Left renal cortex interstitium (tissue), 4 donors: ENCODE measurements around the gene DNAJA3. TPM values are rescaled to one million over a fixed set of nuclear protein-coding genes. Genes with fewer than 3 reads are reported as not detected.

Experiments used
- DNase-seq, 4 donors: peaks; one replicate each; pipeline ENCODE4 v3.0.0-alpha.2; 2013; ENCODE audit warnings: low read depth in 4 of 4, low spot score in 2 of 4, missing footprints in 1 of 4
- polyA plus RNA-seq, 4 donors: library from polyadenylated mRNA; unstranded; fragments of 120-200 nt; gene quantifications; one replicate each; pipeline ENCODE4 v1.2.1, GENCODE V29; 2013; ENCODE audit not compliant: insufficient read length in 4 of 4

DNAJA3 gene
- 10 to 100 TPM; 36.4 to 47.8 (median 40.1) TPM for polyA plus RNA-seq

DNA sequence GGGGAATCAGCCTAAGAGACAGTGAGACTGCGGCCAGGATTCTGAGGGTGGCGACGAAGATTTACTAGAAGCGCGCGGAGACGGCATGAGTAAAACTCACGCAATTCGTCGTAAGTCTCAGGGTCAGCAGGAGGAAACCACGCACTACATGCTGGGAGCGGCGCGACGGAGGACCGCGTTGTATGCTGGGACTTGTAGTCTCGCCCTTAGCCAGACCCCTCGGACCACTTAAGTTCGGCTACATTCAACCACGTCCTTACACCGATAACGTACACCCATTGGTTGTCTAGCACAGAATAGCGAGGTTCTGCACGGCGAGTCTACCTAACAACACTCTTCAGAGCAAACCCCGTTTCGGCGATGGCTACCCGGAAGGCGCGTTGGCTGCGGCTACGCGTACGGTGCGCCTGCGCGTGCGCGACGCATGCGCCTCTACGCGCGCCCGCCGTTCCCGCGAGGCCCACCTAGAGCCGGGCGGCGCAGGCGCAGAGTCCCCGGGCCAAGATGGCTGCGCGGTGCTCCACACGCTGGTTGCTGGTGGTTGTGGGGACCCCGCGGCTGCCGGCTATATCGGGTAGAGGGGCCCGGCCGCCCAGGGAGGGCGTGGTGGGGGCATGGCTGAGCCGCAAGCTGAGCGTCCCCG, at the start of gene DNAJA3:
DNAJA3 (plus strand) TSS at position 491 of the 643 bp plus-strand sequence; CDS start at position 505, 14 bp downstream.
- DNase-seq: peak; percentile 88 to 98 (median 92)

DNA sequence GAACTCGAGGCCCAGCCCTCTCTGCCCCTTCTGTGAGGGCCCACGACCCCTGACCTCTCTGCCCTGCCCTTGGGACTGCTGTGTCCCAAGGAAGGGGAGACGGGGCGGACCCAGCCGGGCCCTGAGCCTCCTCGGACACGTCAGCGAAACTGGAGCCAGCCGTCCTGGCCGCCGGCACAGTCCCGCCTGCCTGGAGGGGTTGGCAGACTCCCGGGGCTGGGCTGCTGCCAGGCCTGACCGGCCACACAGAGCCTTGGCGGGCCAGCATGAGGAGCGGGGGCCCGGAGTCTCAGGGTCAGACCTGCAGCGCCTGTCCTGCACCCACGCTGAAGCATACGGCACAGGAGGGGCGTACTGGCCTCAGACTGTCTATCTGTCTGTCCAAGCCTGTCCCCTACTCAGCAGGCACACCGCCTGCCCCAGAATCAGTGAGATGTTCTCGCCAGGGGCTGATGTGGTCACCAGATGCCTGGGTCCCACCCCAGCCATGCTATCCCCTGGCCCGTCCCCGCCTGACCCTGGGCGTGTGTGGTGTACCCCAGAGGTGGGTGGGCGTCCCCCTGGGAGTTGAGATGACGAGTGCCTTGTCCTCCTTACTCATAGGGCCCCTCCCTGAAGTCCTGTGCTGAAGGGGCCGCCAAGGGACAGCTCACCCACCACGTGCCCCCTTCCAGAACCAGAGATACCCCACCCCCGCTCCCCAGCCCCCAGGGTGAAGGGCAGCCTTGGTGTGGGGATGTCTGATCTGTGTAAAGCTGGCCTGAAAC, 49.4 kb upstream of the DNAJA3 start:
- no peak for DNase-seq

DNA sequence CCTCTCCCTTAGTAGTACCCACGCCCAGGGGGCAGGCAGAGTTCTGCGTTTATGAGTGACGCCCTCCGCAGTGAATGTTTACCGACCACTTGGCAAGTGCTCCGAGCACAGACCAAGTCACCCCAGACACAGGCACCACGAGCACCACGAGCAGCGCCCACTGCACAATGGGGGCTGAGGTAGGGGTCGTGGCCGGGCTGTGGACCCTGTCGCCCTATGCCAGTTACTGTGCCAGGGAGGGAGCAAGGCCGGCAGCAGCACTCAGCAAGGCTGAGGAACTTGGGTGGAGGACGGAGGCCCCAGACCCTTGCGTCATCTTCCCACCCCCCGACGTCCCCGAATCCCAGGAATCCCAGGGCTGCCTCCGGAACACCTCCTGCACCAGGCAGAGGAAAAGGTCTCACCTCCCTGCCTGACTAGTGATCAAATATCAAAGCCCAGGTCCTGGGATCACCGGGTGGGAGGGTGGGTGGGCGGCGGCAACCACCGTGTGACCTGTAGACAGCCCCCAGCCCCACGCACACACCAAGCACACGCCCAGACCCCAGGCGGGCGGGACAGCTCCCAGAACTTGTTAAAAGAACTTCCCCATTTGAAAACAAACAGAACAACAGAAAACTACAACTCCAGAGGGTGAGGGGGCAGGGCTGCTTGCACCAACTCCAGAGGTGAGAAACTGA, 48.6 kb upstream of the DNAJA3 start:
- DNase-seq: no peak

DNA sequence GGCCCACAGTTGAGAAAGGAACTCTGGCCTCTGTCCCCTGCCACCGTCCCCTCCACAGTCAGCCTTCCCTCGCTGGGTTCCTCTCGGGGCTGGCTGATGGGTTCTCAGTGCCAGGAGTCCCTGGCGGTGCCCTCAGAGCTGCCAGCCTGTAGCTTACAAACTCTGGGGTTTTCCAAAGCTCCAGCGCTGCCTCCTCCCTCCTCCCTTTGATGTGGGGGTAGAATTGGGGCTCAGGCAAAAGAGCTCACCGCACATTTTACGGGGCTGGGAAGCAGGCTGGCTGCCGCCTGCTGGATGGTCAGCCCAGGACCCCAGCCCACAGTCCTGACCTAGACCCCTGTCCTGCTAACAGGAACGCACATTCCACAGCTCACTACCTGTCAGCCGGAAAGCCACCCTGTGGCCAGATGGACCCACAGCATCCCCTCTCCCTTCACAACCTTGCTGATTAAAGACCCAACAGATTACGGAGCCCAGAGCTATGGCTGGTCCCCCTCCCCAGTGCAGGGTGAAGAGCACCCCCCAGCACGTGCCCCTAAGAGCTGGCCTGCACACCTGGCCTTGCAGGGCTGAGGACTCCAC, 48.0 kb upstream of the DNAJA3 start:
- no peak for DNase-seq

DNA sequence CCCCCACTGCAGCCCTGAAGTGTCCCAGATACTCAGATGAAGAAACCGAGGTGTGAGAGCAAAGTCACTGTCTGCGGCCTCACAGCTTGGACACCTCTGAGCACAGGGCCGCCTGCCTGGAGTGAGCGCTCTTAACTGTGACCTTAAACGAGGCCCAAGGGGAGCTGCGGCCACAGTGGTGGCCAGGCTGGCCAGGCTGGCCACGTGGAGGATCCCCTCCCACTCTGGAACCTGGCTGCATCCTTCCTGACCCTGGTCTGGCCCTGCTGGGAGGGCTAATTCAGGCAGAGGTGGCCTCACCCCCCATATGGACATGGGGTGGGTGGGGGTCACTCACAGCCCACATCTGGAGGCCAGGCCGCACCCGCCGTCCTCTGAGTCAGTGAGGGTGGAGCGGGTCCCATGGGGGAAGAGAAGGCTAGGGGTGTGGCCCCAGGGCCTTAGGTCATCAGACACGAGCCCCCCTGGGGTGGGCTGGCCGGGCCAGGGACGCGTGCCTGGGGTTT, 47.5 kb upstream of the DNAJA3 start:
- no peak for DNase-seq

DNA sequence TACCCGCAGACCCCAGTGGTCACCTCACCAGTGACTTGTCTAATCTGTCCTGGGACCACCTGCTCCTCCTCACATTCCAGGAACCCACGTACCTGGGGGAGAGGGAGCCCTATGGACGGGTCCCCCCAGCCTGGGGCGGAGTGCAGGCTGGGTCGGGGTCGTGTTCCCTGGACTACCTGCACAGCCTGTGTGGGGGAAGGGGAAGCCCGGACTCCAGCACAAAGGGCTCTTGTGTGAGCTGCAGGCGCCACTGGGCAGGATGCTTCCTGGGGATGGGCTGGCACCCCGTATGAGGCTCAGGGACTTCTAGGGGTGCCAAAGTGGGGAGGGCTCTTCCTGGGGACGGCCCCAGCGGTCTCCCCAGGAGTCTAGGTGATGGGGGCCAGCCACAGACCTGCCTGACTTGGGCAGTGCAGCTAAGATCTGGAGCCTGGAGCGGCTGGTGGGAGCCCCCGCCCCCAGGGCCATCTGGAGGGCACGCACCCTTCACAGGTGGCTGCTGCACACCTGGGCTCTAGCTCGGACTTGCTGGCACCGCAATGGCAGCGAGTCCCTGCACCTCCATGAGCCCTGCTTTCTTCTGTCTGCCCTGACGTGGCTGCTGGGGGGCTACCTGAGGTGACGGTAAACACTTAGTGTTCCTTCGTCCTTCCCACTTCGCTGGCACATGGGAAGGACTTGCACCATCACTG, 46.5 kb upstream of the DNAJA3 start:
- DNase-seq: no peak

DNA sequence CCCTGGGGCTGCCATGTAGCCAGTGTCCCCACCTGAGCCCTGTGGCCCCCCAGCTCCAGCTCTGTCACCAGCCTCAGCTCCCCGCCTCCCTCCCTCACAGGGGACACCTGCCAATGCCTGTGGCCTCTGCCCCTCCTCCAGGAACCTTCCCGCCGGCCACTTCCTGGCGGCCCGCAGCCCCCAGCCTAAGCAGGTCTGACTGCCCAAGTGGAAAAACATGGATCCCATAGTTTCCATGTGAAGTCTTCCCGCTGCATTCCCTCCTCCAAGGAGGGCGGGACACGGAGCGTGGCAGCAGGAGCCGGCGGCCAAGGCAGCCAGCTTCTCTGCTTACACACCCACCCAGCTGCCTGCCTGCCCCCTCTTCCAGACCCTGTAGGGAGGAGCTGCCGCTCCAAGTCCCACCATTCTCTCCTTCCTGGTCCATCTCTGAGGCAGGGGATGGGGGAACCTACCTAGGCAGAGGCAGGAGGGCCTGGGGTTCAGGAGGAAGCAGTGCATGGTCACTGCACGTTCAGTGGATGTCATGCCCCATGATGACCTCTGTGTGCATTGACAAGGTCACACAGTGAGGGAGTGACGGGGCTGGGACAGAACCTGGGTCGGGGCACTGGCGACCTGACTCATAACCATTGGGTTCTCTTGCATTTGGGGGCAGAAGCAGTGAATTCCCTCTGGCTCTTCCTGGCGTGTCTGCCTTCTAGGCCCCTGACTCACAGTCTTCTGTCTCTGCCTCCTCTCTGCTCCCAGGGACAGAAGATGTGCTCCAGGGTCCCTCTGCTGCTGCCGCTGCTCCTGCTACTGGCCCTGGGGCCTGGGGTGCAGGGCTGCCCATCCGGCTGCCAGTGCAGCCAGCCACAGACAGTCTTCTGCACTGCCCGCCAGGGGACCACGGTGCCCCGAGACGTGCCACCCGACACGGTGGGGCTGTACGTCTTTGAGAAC, 45.3 kb upstream of the DNAJA3 start:
- DNase-seq: no peak

DNA sequence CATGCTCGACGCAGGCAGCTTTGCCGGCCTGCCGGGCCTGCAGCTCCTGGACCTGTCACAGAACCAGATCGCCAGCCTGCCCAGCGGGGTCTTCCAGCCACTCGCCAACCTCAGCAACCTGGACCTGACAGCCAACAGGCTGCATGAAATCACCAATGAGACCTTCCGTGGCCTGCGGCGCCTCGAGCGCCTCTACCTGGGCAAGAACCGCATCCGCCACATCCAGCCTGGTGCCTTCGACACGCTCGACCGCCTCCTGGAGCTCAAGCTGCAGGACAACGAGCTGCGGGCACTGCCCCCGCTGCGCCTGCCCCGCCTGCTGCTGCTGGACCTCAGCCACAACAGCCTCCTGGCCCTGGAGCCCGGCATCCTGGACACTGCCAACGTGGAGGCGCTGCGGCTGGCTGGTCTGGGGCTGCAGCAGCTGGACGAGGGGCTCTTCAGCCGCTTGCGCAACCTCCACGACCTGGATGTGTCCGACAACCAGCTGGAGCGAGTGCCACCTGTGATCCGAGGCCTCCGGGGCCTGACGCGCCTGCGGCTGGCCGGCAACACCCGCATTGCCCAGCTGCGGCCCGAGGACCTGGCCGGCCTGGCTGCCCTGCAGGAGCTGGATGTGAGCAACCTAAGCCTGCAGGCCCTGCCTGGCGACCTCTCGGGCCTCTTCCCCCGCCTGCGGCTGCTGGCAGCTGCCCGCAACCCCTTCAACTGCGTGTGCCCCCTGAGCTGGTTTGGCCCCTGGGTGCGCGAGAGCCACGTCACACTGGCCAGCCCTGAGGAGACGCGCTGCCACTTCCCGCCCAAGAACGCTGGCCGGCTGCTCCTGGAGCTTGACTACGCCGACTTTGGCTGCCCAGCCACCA, 44.4 kb upstream of the DNAJA3 start:
- no peak for DNase-seq

GRCh38 chr16:4381935-4382794, 43.5 kb upstream of the DNAJA3 start:
- no peak for DNase-seq

- no peak for DNase-seq
Observed at GRCh38 chr16:4382795-4383357, 42.8 kb upstream of the DNAJA3 start.

DNA sequence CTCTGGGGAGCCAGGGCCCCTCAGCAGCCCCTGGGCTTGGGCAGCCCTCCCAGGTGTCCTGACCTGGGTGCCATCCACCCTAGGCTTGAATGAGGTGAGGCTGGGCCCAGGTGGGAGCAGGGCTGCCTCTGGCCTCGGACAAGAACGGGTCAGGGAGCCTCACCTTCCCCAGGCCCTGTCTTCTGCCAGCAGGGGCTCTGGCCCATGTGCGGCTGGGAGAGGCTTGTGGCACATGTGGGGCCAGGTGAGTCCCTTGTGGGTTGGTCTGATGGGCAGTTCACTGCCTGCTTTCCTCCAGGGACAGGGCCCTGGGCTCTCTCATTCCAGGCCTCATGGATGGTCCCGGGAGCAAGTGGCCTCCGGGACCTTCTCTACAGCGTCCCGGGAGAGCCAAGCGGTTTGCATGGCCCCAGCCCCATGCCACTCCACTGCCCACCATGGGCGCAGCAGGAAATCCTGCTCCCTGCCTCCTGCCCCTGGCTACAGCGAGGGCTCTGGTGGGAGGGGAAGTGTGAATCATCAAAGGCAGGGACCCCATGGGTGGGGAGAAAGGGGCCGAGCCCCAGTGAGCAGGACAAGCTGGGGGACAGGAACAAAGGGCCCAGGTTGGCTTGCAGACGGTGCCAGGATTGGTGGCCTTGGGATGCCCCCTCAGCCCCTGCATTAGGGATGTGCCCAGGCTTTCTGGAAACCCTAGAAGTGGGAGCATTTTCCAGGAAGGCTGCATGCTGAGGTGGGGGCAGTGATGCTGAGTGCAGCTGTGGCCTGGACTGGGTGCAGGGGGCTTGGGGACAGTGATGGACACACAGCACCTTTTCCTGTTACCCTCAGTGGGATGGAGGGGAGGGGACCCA, 41.9 kb upstream of the DNAJA3 start:
- DNase-seq: no peak

DNA sequence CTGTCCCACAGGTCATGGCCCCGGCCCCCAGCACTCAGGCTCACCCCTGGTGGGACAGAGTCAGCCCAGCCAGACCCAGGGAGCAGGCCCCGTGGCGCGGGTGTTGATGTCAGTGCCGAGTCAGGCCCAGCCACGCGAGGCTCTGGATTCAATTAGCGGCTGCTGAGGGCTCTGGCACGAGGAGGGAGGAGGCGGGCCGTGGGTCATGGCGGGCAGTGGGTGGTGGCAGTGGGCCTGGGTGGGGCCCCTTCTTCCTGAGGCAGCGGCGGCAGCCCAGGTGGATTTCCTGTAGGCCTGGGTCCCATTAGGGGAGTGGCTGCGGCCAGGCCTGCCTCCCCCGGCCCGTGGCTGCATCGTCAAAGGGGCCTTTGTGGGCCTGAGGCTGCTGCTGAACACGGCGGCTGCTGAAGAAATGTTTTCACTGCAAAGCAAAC, 41.1 kb upstream of the DNAJA3 start:
- no peak for DNase-seq

- DNase-seq: no peak
Observed at GRCh38 chr16:4385066-4385788, 40.4 kb upstream of the DNAJA3 start.

- no peak for DNase-seq
Observed at GRCh38 chr16:4385789-4386450, 39.7 kb upstream of the DNAJA3 start.

- no peak for DNase-seq
Observed at GRCh38 chr16:4386451-4386805, 39.2 kb upstream of the DNAJA3 start.
